MCF 10A (cell line): ENCODE measurements around the gene SPTSSA. TPM values are rescaled to one million over a fixed set of nuclear protein-coding genes. Genes with fewer than 3 reads are reported as not detected.

Source experiments
- BruUV-seq: library from RNA; stranded (reverse); fragments of 400-500 nt; replicated peaks from 2 replicates; lab custom pipeline; 2021; lab: Mats Ljungman, UMichigan
- CTCF ChIA-PET: fragments of 300-600 bp; sonication (Branson Sonifier 250); formaldehyde crosslinking; extraction: SDS; loops from one replicate; lab custom pipeline; 2021; ENCODE audit warnings: antibody characterized with exemption, inconsistent platforms; lab: Yijun Ruan, JAX
- POLR2A ChIA-PET: fragments of 300-600, 350-650 bp; sonication (Branson Sonifier 250); formaldehyde crosslinking; extraction: SDS; loops from one replicate; lab custom pipeline; 2020; ENCODE audit warnings: antibody characterized with exemption, inconsistent platforms; lab: Yijun Ruan, JAX
- DNase-seq: peaks from one replicate; pipeline ENCODE4 v3.0.0-alpha.2; 2018; ENCODE audit not compliant: unreplicated experiment
- H3K27ac Mint-ChIP-seq: one replicate; pipeline ENCODE4 v1.8.0; 2022; ENCODE audit warnings: mild to moderate bottlenecking, low read depth, mixed read lengths; ENCODE audit not compliant: unreplicated experiment
- H3K27me3 Mint-ChIP-seq: one replicate; pipeline ENCODE4 v1.8.0; 2022; ENCODE audit warnings: mixed read lengths; ENCODE audit not compliant: insufficient read depth, unreplicated experiment
- H3K36me3 Mint-ChIP-seq: one replicate; pipeline ENCODE4 v1.8.0; 2022; ENCODE audit warnings: mild to moderate bottlenecking, moderate library complexity, mixed read lengths; ENCODE audit not compliant: insufficient read depth, unreplicated experiment
- H3K4me1 Mint-ChIP-seq: one replicate; pipeline ENCODE4 v1.8.0; 2022; ENCODE audit warnings: mixed read lengths; ENCODE audit not compliant: insufficient read depth, unreplicated experiment
- H3K4me3 Mint-ChIP-seq: one replicate; pipeline ENCODE4 v1.8.0; 2022; ENCODE audit warnings: mild to moderate bottlenecking, moderate library complexity, mixed read lengths; ENCODE audit not compliant: unreplicated experiment
- H3K9me3 Mint-ChIP-seq: one replicate; pipeline ENCODE4 v1.8.0; 2022; ENCODE audit warnings: mixed read lengths; ENCODE audit not compliant: unreplicated experiment
- CTCF ChIP-seq: fragments of 200-600 bp; IDR thresholded peaks from one replicate; pipeline ENCODE4 v1.8.0; 2022; ENCODE audit warnings: antibody characterized with exemption, mild to moderate bottlenecking; ENCODE audit not compliant: unreplicated experiment
- intact Hi-C: fragments of 100-400 bp; cut with micrococcal nuclease; formaldehyde crosslinking; loops from 2 replicates; pipeline ENCODE4 v1.14.1; 2022
- total RNA-seq: library from RNA; stranded (reverse); gene quantifications from 2 replicates; pipeline ENCODE4 v1.2.3, GENCODE V29; 2022

SPTSSA gene
- total RNA-seq, 1 experiment from 2014 or later, result 30.5 TPM

DNA sequence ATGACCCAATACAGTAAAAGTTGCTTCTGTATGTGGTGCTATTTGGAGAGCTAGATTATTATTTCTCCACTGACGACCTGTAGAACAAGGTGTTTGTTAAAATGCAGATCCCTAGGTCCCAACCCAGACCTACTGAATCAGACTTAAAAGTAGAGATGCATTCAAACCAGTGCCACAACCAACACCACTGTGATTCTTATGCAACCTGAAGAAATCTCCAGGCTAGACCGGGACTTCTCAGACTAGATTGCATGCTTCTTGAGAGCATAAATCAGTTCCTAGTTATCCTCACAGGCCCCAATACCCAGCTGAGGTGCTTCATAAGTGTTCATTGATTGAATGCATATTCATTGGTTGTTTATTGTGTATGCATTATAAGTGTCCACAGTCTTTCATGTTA, 78.2 kb downstream of the SPTSSA start:
- Mint-ChIP-seq H3K4me3 (no peak overlapping the region), H3K27me3 (no peaks in the 10 kb centered on the region), H3K4me1 (peaks cover 21% of the 10 kb centered on the region), H3K9me3 (no peaks in the 10 kb centered on the region), H3K27ac (no peak overlapping the region), H3K36me3 (no peaks in the 10 kb centered on the region)
- no peak for TF ChIP-seq CTCF
- intact Hi-C loops, result no loop called here
- BruUV-seq, result no TSS peak
- POLR2A ChIA-PET, result interaction anchor here (0.6 kb wide), 1 partner anchor 113 kb away, joined by 4 read pairs; no protein-coding TSS in a partner anchor
- no peak for DNase-seq
- CTCF ChIA-PET, result interaction anchor here (0.6 to 1.2 kb wide), 2 partner anchors 59 to 61 kb away, joined by 5 read pairs; no protein-coding TSS in a partner anchor

Other genes with a start within 250 kb of the SPTSSA start
- gene EAPP, start 77.5 kb upstream of the SPTSSA start, total RNA-seq, result 31.5 and 38.9 TPM in 2 replicates
- 72.5 and 85.9 TPM in 2 replicates for gene SNX6, start 167.9 kb upstream of the SPTSSA start, total RNA-seq